K562 (cell line): ENCODE measurements around the gene FTH1. TPM values are rescaled to one million over a fixed set of nuclear protein-coding genes. Genes with fewer than 3 reads are reported as not detected.
A peak's percentile ranks its signal among the peaks of the same experiment; 100 is the strongest.

Experiments used
- ATAC-seq: fragments of 200-7000 bp; cut with Tn5 transposase; 3 replicates; pipeline ENCODE4 v1.9.1; 2020; ENCODE audit warnings: moderate library complexity
- BruUV-seq: library from RNA; stranded (reverse); fragments of 400-500 nt; replicated peaks from 2 replicates; lab custom pipeline; 2021; lab: Mats Ljungman, UMichigan
- CTCF ChIA-PET: fragments of 300-600 bp; formaldehyde crosslinking; extraction: SDS; loops from one replicate; lab custom pipeline; 2021; ENCODE audit warnings: low intra/inter-chr PET ratio; lab: Yijun Ruan, JAX
- POLR2A ChIA-PET: fragments of 300-600, 350-650 bp; sonication (Branson Sonifier 250); formaldehyde crosslinking; extraction: SDS; loops from one replicate; lab custom pipeline; 2021; ENCODE audit warnings: antibody characterized with exemption, inconsistent platforms; lab: Yijun Ruan, JAX
- DNase-seq, 4 experiments: peaks; one replicate each; pipeline versions ENCODE4 v3.0.0 to v3.0.0-alpha.2; 2011 to 2018; ENCODE audit warnings: low spot score in 3 of 4, mixed read lengths in 3 of 4; ENCODE audit errors: extremely low read depth in 1 of 4
- FAIRE-seq: peaks from 2 replicates; lab custom pipeline; 2011; peaks lifted over from hg19 to GRCh38; lab: Jason Lieb, UNC
- H2AFZ ChIP-seq: 2 replicates; pipeline ENCODE4 v1.6.0; 2011; ENCODE audit warnings: low read depth, low read length, control low read depth, inconsistent platforms
- H3K27ac ChIP-seq: fragments of 200-600 bp; 3 replicates; pipeline ENCODE4 v1.8.0; 2011; ENCODE audit warnings: low read depth, mild to moderate bottlenecking, control low read depth, inconsistent platforms, low read length, moderate library complexity, mixed read lengths; ENCODE audit errors: extremely low read depth
- H3K27me3 ChIP-seq, 2 experiments: fragments of 300-600 bp in 1 of 2; 2 replicates in 1 of 2; 3 replicates in 1 of 2; pipeline versions ENCODE4 v1.6.0 to v1.8.0; 2011; ENCODE audit warnings: inconsistent platforms in 2 of 2, low read length in 2 of 2, mild to moderate bottlenecking in 1 of 2, mixed read lengths in 1 of 2, moderate library complexity in 1 of 2; ENCODE audit not compliant: control insufficient read depth in 2 of 2, insufficient read depth in 2 of 2
- H3K36me3 ChIP-seq: fragments of 300-600 bp; 3 replicates; pipeline ENCODE4 v1.8.0; 2011; ENCODE audit warnings: mild to moderate bottlenecking, low read length, inconsistent platforms; ENCODE audit not compliant: control insufficient read depth, insufficient read depth
- H3K4me1 ChIP-seq, 2 experiments: fragments of 200-600 bp in 1 of 2; replicated peaks in 1 of 2; 2 replicates in 1 of 2; 3 replicates in 1 of 2; pipeline versions ENCODE4 v1.5.1 to v1.8.0; 2011; ENCODE audit warnings: inconsistent platforms in 2 of 2, low read length in 2 of 2, mild to moderate bottlenecking in 1 of 2, mixed read lengths in 1 of 2, moderate library complexity in 1 of 2; ENCODE audit not compliant: control insufficient read depth in 2 of 2, insufficient read depth in 2 of 2
- H3K4me2 ChIP-seq: 2 replicates; pipeline ENCODE4 v1.6.1; 2011; ENCODE audit warnings: low read length, control low read depth, inconsistent platforms, mixed read lengths; ENCODE audit not compliant: insufficient read depth
- H3K4me3 ChIP-seq: fragments of 200-600 bp; sonication (generic), shearing (Covaris generic); 2 replicates; pipeline ENCODE4 v1.5.1; 2016; ENCODE audit warnings: control low read depth, inconsistent platforms
- H3K79me2 ChIP-seq: fragments of 200-600 bp; 3 replicates; pipeline ENCODE4 v1.8.0; 2011; ENCODE audit warnings: low read length, inconsistent platforms; ENCODE audit not compliant: control insufficient read depth, insufficient read depth
- H3K9ac ChIP-seq, 2 experiments: 2 replicates each; pipeline versions ENCODE4 v1.6.0 to v1.6.1; 2011; ENCODE audit warnings: low read depth in 2 of 2, low read length in 2 of 2, control low read depth in 1 of 2, inconsistent platforms in 1 of 2, mild to moderate bottlenecking in 1 of 2, mixed read lengths in 1 of 2; ENCODE audit not compliant: insufficient read depth in 1 of 2
- H3K9me1 ChIP-seq: one replicate; pipeline ENCODE4 v1.6.0; 2011; ENCODE audit warnings: inconsistent platforms, mild to moderate bottlenecking, low read length, moderate library complexity; ENCODE audit not compliant: control insufficient read depth, insufficient read depth
- H3K9me3 ChIP-seq: replicated peaks from 2 replicates; pipeline ENCODE4 v1.5.1; 2011; ENCODE audit warnings: low read depth, low read length, inconsistent platforms; ENCODE audit not compliant: control insufficient read depth, insufficient read depth
- H4K20me1 ChIP-seq: replicated peaks from 2 replicates; pipeline ENCODE4 v1.6.1; 2011; ENCODE audit warnings: low read length, inconsistent platforms, mixed read lengths; ENCODE audit not compliant: control insufficient read depth, insufficient read depth
- ARID4B ChIP-seq: sonication (generic); formaldehyde crosslinking; IDR thresholded peaks from 2 replicates; pipeline ENCODE4 v1.8.0; 2022; ENCODE audit warnings: mild to moderate bottlenecking, missing genetic modification reagents
- CEBPG ChIP-seq, 3 experiments: fragments of 200-800 bp in 1 of 3; sonication (Bioruptor generic) in 1 of 3; sonication (generic) in 1 of 3; formaldehyde crosslinking in 1 of 3; IDR thresholded peaks in 2 of 3; conservative IDR thresholded peaks in 1 of 3; 2 replicates each; pipeline versions ENCODE4 v1.6.1 to v1.8.0; 2016 to 2022; ENCODE audit warnings: missing compliant biosample characterization in 2 of 3, missing genetic modification characterization in 2 of 3, mild to moderate bottlenecking in 1 of 3, missing genetic modification reagents in 1 of 3
- TAF1 ChIP-seq: IDR thresholded peaks from 2 replicates; pipeline ENCODE4 v1.6.1; 2011; ENCODE audit warnings: mild to moderate bottlenecking, low read length, moderate library complexity; ENCODE audit not compliant: insufficient read depth, control insufficient read depth, severe bottlenecking; ENCODE audit errors: extremely low read depth
- ZBTB40 ChIP-seq, 2 experiments: fragments of 450-650 bp in 1 of 2; sonication (generic) in 1 of 2; formaldehyde crosslinking in 1 of 2; IDR thresholded peaks; 2 replicates each; pipeline versions ENCODE4 v1.7.1 to v1.9.0; 2016 to 2022; ENCODE audit warnings: inconsistent platforms in 1 of 2, mild to moderate bottlenecking in 1 of 2, missing genetic modification reagents in 1 of 2
- ZNF589 ChIP-seq: fragments of 200-800 bp; sonication (Bioruptor generic); IDR thresholded peaks from 2 replicates; pipeline ENCODE4 v1.6.1; 2016; ENCODE audit warnings: low read depth, missing genetic modification characterization, missing compliant biosample characterization
- ZNF778 ChIP-seq: fragments of 450-650 bp; formaldehyde crosslinking; IDR thresholded peaks from 2 replicates; pipeline ENCODE4 v1.4.0; 2020; ENCODE audit warnings: mild to moderate bottlenecking, moderate library complexity
- WGBS: fragments of 100-300 bp; shearing (Covaris generic); methylation state at CpG from one replicate; pipeline ENCODE4 v1.1.6; 2016; ENCODE audit warnings: low coverage, mixed read lengths; ENCODE audit not compliant: insufficient coverage; ENCODE audit errors: missing lambda C conversion rate; 5-methylcytosine and 5-hydroxymethylcytosine counted together
- in situ Hi-C: fragments of 300-500 bp; cut with MboI; formaldehyde crosslinking; loops from 4 replicates; pipeline ENCODE4 v1.15.0; 2018; ENCODE audit warnings: inconsistent platforms, mixed read lengths
- intact Hi-C: fragments of 100-400 bp; cut with micrococcal nuclease; formaldehyde crosslinking; loops from 2 replicates; pipeline ENCODE4 v1.14.2; 2022
- polyA plus RNA-seq, 8 experiments: library from polyadenylated mRNA; depleted of rRNA in 4 of 8; stranded (reverse) in 5 of 8; unstranded in 3 of 8; fragments of >200 nt; fragmentation: Nextera tagmentation in 2 of 8; fragmentation: Illumina TruSeq in 1 of 8; extraction: Ambion mirVana in 2 of 8; extraction: Trizol in 1 of 8; gene quantifications; 2 replicates each; pipeline versions ENCODE4 v1.2.1 to v1.2.3, GENCODE V29; 2011 to 2014; ENCODE audit warnings: inconsistent platforms in 1 of 8, missing spikeins in 1 of 8
- total RNA-seq, 7 experiments: library from RNA; depleted of rRNA in 6 of 7; stranded (reverse); fragments of >200 nt in 6 of 7; fragmentation: Illumina TruSeq in 2 of 7; extraction: Trizol in 2 of 7; gene quantifications; 2 replicates each; pipeline versions ENCODE4 v1.2.1 to v1.2.3, GENCODE V29; 2011 to 2021; ENCODE audit warnings: low replicate concordance in 1 of 7

FTH1 gene
- total and polyA plus RNA-seq, 9 of the 15 experiments (the other 6 are each of a cell fraction or from before 2014, with no cell fraction given) = 370 to 3,146 (median 802) TPM

GRCh38 chr11:62012451-62012831, 45.0 kb upstream of the FTH1 start:
- H3K9ac ChIP-seq = no peak overlapping the region; a peak in 1 of 4 replicates
- H3K9me3 ChIP-seq = no peaks in the 10 kb centered on the region
- H3K27ac ChIP-seq = peak overlapping the region; percentile 37; the same call in 1 of the 3 replicates
- no peaks in the 10 kb centered on the region for H3K36me3 ChIP-seq
- POLR2A ChIA-PET = interaction anchor here (0.9 to 2.0 kb wide), 2 partner anchors 13 to 45 kb away, joined by 3 to 10 read pairs; no protein-coding TSS in a partner anchor
- ATAC-seq = peak; percentile 42; the same call in 2 of the 3 replicates
- intact Hi-C loops = no loop called here
- no peaks in the 10 kb centered on the region for H4K20me1 ChIP-seq
- no peak overlapping the region; the same call in 1 of the 2 replicates for H3K4me2 ChIP-seq
- CTCF ChIA-PET = no interaction called here
- H3K4me1 ChIP-seq = peaks cover 29 to 30% of the 10 kb centered on the region in 2 experiments
- H2AFZ ChIP-seq = no peak overlapping the region
- peak in 1 of 4 experiments; percentile 45 for DNase-seq
- 52% methylated on average over 3 of the region's 3 CpGs for WGBS
- no peaks in the 10 kb centered on the region for H3K9me1 ChIP-seq
- FAIRE-seq = peak; percentile 40
- BruUV-seq = no TSS peak
- in situ Hi-C loops = no loop called here
- H3K27me3 ChIP-seq = no peaks in the 10 kb centered on the region; a peak in 1 of 5 replicates
- H3K4me3 ChIP-seq = no peak overlapping the region
- no peaks in the 10 kb centered on the region for H3K79me2 ChIP-seq
- no peak for TF ChIP-seq ARID4B (CRISPR knock-in tag)
- TF ChIP-seq ZBTB40 (IDR thresholded peaks at IDR 0.05) = no peak
- no peak for TF ChIP-seq ZBTB40 (CRISPR knock-in tag; IDR thresholded peaks at IDR 0.05)
- TF ChIP-seq ZNF778 (CRISPR knock-in tag) = no peak
- TF ChIP-seq ZNF589 = no peak
- TF ChIP-seq TAF1 = no peak
- peak; percentile 36; the same call in 1 of the 2 replicates for TF ChIP-seq CEBPG (CRISPR knock-in tag; IDR thresholded peaks at IDR 0.05)
- TF ChIP-seq CEBPG (tag; conservative IDR thresholded peaks at IDR 0.05 in 1 of 2, IDR thresholded peaks at IDR 0.05 in 1 of 2) = peak in 1 of 2 experiments; percentile 62; a peak in 1 of 4 replicates
